ENCODE results near the gene CTAG1A.
"Not testable (repeated sequence)": the region's sequence is repeated elsewhere in the genome, so short reads cannot be mapped to it uniquely, and the experiment has no call there.

Gene CTAG1A

DNA sequence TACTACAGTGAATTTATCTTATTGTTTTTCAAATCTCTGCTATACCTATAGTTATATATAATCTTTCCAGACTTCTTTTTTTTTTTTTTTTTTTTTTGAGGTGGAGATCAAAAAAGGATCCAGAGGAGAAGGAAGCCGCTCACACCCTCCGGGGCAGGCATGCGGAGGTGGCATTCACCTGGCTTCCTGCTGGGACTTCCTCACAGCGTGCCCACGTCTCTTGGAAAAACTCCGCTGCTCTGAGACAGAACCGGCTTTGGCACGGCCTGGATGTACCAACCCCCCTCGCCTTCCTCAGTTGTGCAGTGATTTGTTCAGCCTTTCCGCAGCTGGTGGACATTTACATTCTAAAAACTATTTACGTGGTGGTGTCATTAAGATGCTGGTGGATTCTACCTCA lies 23.0 kb downstream of the CTAG1A start:
- in situ Hi-C loops (cut with HindIII; ENCODE audit: low sequenced_read_pairs) = not testable (repeated sequence)

GRCh38 chrX:154608823-154609222 lies 23.9 kb downstream of the CTAG1A start:
- in situ Hi-C loops (cut with HindIII; ENCODE audit: low sequenced_read_pairs) = not testable (repeated sequence)

GRCh38 chrX:154611146-154611545 lies 26.2 kb downstream of the CTAG1A start:
- in situ Hi-C loops (cut with HindIII; ENCODE audit: low sequenced_read_pairs) = not testable (repeated sequence)

- in situ Hi-C loops (cut with HindIII; ENCODE audit: low sequenced_read_pairs) = not testable (repeated sequence)
Observed at GRCh38 chrX:154613586-154613985, 28.7 kb downstream of the CTAG1A start.

DNA sequence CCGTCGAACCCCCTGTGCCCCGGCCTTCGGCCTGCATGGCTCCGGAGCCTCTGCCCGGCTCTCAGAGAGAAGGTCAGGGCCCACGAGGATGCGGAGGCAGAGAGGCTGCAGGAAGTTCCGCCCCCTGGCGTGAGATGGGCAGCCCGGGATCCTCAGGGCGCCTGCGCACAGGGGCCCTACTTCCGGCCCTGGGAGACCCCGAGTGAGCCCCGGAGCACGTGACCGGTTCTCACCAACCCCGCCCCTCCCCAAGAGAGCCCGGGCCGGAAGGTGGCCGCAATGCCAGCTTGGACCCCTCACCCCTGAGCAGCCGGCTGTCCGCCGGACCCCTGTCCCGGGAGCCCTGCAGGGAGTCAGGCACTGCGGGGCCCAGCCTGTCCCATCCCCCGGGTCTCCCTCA lies 34.2 kb downstream of the CTAG1A start, which contains the start of gene CTAG1B:
Gene CTAG1B (minus strand): TSS at position 101 of the 400 bp plus-strand sequence. CDS start 64 bp downstream, at position 37.
- in situ Hi-C loops (cut with HindIII; ENCODE audit: low sequenced_read_pairs) = not testable (repeated sequence)

GRCh38 chrX:154620767-154621414 lies 36.0 kb downstream of the CTAG1A start:
- in situ Hi-C loops (cut with HindIII; ENCODE audit: low sequenced_read_pairs) = not testable (repeated sequence)

DNA sequence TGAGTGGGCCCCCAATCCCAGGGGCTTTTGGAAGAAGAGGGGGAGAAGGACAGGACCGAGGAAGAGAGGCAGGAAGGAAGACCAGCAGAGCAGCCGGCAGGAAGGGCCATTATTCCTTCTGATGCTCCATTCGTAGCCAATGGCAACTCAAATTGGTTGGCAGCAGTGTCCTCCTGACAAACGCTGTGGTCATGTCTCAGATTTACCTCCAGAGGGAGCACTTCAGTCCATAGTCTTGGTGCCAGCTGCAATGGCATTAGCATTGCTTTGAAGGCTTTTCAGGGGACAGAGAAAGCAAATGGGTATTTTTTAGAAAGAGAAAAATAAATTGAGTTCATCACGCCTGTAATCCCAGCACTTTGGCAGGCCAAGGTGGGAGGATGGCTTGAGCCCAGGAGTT lies 44.0 kb downstream of the CTAG1A start:
- in situ Hi-C loops (cut with HindIII; ENCODE audit: low sequenced_read_pairs) = not testable (repeated sequence)

- in situ Hi-C loops (cut with HindIII; ENCODE audit: low sequenced_read_pairs) = not testable (repeated sequence)
Observed at GRCh38 chrX:154630949-154631348, 46.0 kb downstream of the CTAG1A start.

- in situ Hi-C loops (cut with HindIII; ENCODE audit: low sequenced_read_pairs) = not testable (repeated sequence)
Observed at GRCh38 chrX:154633661-154634060, 48.7 kb downstream of the CTAG1A start.
